GM19372 (cell line): ENCODE measurements around the gene RPL4.
"Not testable (repeated sequence)": the region's sequence is repeated elsewhere in the genome, so short reads cannot be mapped to it uniquely, and the experiment has no call there.

Experiments
- ATAC-seq: cut with Tn5 transposase; IDR thresholded peaks from one replicate; pipeline ENCODE4 v1.9.1; 2021; ENCODE audit warnings: mild to moderate bottlenecking, low read depth, moderate library complexity; ENCODE audit not compliant: unreplicated experiment

RPL4 gene

DNA sequence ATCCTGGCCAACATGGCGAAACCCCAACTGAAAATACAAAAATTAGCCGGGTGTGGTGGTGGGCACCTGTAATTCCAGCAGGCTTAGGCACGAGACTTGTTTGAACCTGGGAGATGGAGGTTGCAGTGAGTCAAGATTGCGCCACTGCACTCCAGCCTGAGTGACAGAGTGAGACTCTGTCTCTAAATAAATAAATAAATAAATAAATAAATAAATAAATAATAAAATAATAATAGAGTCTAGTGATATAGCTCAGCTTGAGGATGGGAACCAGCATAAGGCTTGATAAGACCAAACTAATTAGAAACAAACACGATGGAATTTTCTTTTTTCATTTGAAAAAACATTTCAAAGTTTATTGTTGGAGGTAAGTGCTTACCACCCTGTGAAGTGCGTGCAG is 43.4 kb downstream of the RPL4 start:
- not testable (repeated sequence) for ATAC-seq

DNA sequence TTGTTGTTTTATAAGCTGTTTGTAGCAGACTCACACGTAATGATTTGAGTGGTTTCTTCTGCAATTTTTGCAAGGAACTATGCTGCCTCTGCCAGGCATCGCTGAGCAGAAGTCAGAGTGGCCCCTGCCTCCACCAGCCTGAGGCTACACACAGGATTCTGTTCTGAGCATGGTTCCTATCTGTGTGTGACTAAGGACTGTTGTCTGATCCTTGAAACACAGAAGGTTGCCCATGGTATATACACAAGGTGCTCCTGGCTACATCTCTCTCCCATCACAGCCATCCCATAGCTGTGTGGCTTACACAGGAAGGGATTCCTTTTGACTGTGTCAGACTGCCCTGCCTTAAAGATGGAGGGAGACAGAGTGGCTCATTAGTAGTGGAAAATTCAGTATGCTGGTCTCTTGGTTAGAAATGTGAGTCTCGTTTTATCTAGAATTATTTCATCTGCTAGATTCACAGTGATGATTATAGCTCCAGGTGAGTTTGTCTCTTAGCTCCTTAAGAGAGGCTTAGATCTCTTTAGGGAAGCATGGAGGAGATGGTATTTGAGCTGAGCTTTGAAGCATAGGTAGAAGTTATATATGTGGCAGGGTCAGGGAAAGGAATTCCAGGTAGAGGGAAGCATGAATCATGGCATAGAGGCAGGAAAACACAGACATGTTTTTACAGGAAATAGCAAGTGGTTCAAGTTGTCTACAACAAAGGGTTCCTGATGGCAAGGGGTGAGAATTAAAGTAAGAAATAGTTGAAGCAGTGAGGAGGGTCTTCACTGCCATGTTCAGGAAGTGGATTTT is 44.6 kb downstream of the RPL4 start:
- no peak for ATAC-seq

GRCh38 chr15:66456211-66456610 is 48.4 kb downstream of the RPL4 start:
- ATAC-seq = no peak

DNA sequence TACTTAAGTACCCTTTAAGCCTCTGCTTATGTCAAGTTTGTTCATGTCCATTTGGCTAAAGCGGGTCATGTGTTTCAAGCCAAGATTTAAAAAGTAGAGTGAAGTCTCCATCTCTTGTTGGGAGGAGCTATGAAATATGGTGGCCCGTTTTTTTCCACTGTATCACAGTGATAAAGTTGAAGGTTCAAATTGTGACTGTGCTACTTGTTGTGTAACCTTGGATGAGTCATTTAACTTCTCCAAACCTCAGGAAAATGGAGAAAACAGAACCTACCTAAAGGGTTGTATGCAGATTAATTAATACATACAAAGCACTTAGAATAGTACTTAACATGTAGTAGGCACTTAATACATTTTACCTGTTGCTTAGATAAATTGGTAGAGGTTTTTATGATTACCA is 50.5 kb downstream of the RPL4 start:
- no peak for ATAC-seq

DNA sequence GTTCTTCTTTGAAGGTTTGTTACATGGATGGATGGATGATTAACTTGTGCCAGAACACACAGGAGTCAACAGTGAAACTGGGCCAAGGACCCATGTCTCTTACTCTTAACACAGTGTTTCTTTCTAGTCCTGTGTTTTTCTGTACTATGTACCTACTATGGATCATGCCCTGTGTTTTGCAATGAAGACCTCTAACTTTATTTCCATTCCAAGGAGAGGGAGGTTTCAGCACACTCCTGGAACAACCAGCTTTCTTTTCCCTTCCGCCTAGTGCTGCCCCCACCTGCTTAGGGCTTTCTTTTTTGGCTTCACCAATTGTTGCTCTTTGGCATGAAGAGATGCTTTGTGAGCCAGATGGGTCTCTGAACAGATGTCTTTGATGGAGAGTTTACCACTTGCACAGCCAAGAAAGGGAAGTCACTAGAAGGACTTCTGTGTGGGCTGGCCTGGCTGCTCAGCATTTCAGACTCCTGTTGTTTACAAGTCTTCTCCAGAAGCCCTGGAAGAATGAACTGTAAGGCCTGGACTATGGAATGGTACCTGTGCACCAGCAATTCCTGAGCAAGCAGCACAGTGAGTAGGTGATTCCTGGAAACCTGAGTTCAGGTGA is 51.6 kb downstream of the RPL4 start:
- ATAC-seq = no peak

- ATAC-seq = no peak
Measured at GRCh38 chr15:66452420-66452819, 52.2 kb downstream of the RPL4 start.
